Measurements from ENCODE around the gene TRMT1.

- TF ChIP-seq CTCF (IDR thresholded peaks at IDR 0.05), result no peak
- TF ChIP-seq POLR2AphosphoS5 (IDR thresholded peaks at IDR 0.05; ENCODE audit: insufficient read depth in 1 of 2, low read depth in 1 of 2), result no peak
- TF ChIP-seq POLR2A (IDR thresholded peaks at IDR 0.05), result no peak
These were observed 12.0 kb upstream of the TRMT1 start for GRCh38 chr19:13128583-13128982.
